ENCODE measurements around the gene CRTC2. TPM values are rescaled to one million over a fixed set of nuclear protein-coding genes. Genes with fewer than 3 reads are reported as not detected.

The CRTC2 gene
- total and polyA plus RNA-seq, 9 of the 15 experiments (the other 6 are each of a cell fraction or from before 2014, with no cell fraction given), result 2.7 to 26.4 (median 10.2) TPM

GRCh38 chr1:153922076-153922971 lies 36.1 kb downstream of the CRTC2 start (continued):
- TF ChIP-seq ZNF407 (IDR thresholded peaks at IDR 0.05; ENCODE audit: low read depth), result no peak
- TF ChIP-seq ZMIZ1 (IDR thresholded peaks at IDR 0.05; ENCODE audit: low read depth in 2 of 2, low read length in 2 of 2), result no peak
- TF ChIP-seq STAT6 (CRISPR knock-in tag; IDR thresholded peaks at IDR 0.05), result no peak
- TF ChIP-seq KDM4B (IDR thresholded peaks at IDR 0.05; ENCODE audit: borderline replicate concordance in 2 of 2, low read depth in 1 of 2), result peak in 1 of 2 experiments; percentile 73; a peak in 1 of 4 replicates
- no peak for TF ChIP-seq BRCA1 (IDR thresholded peaks at IDR 0.05)
- no peak for TF ChIP-seq BRCA1 (CRISPR knock-in tag; IDR thresholded peaks at IDR 0.05)
- TF ChIP-seq ZNF766 (CRISPR knock-in tag; conservative IDR thresholded peaks at IDR 0.05), result peak; percentile 58; the same call in 1 of the 2 replicates
- no peak for TF ChIP-seq ELK1 (CRISPR knock-in tag; IDR thresholded peaks at IDR 0.05)

All from K562 (cell line).